ENCODE measurements around the gene SPOPL. TPM values are rescaled to one million over a fixed set of nuclear protein-coding genes. Genes with fewer than 3 reads are reported as not detected.

SPOPL gene
- total and polyA plus RNA-seq, 9 of the 15 experiments (the other 6 are each of a cell fraction or from before 2014, with no cell fraction given), result 0.53 to 6.1 (median 4.1) TPM

GRCh38 chr2:138536302-138536701, 34.7 kb downstream of the SPOPL start:
- DNase-seq (ENCODE audit: extremely low read depth in 1 of 4, low spot score in 3 of 4), result no peak
- 75% methylated on average over 1 of the region's 2 CpGs for WGBS (ENCODE audit: insufficient coverage, low coverage, missing lambda C conversion rate)
- H3K36me3 ChIP-seq (ENCODE audit: control insufficient read depth, insufficient read depth, low read length), result 0 out of 3 replicates have a peak, but pooled peaks cover 7% of the 10 kb centered on the region
- peaks cover 0 to 4% of the 10 kb centered on the region in 2 experiments; a peak in 2 of 5 replicates for H3K4me1 ChIP-seq (replicated peaks in 1 of 2; ENCODE audit: control insufficient read depth in 2 of 2, insufficient read depth in 2 of 2, low read length in 2 of 2)
- peaks cover 12% of the 10 kb centered on the region for H3K9me3 ChIP-seq (replicated peaks; ENCODE audit: control insufficient read depth, insufficient read depth, low read depth, low read length)
- no peak overlapping the region for H3K4me2 ChIP-seq (ENCODE audit: insufficient read depth, low read length)
- in situ Hi-C loops (cut with MboI), result no loop called here
- no peak for ATAC-seq
- peaks cover 22% of the 10 kb centered on the region for H3K79me2 ChIP-seq (ENCODE audit: control insufficient read depth, insufficient read depth, low read length)
- H4K20me1 ChIP-seq (replicated peaks; ENCODE audit: control insufficient read depth, insufficient read depth, low read length), result no peaks in the 10 kb centered on the region
- no peak overlapping the region for H2AFZ ChIP-seq (ENCODE audit: low read depth, low read length)
- intact Hi-C loops (cut with micrococcal nuclease), result no loop called here
- no peak overlapping the region for H3K9ac ChIP-seq (ENCODE audit: insufficient read depth in 1 of 2, low read depth in 2 of 2, low read length in 2 of 2)
- H3K4me3 ChIP-seq, result no peak overlapping the region
- H3K27me3 ChIP-seq (ENCODE audit: control insufficient read depth in 2 of 2, insufficient read depth in 2 of 2, low read length in 2 of 2), result no peaks in the 10 kb centered on the region
- POLR2A ChIA-PET, result no interaction called here
- no peaks in the 10 kb centered on the region for H3K9me1 ChIP-seq (ENCODE audit: control insufficient read depth, insufficient read depth, low read length)
- BruUV-seq (replicated peaks), result no TSS peak
- no peak overlapping the region for H3K27ac ChIP-seq (ENCODE audit: extremely low read depth, low read depth, low read length)
- CTCF ChIA-PET (ENCODE audit: low intra/inter-chr PET ratio), result no interaction called here
- FAIRE-seq, result no peak
- TF ChIP-seq ZNF253 (CRISPR knock-in tag; conservative IDR thresholded peaks at IDR 0.05) (no peak), TEAD4 (IDR thresholded peaks at IDR 0.05; ENCODE audit: low read length) (no peak), TEAD4 (CRISPR knock-in tag; IDR thresholded peaks at IDR 0.05; ENCODE audit: borderline replicate concordance) (no peak), STAT5A (IDR thresholded peaks at IDR 0.05; ENCODE audit: borderline replicate concordance, low read length) (no peak), ZFPM2 (CRISPR knock-in tag; IDR thresholded peaks at IDR 0.05) (no peak), ARID4B (CRISPR knock-in tag; IDR thresholded peaks at IDR 0.05) (no peak), ZNF695 (CRISPR knock-in tag; IDR thresholded peaks at IDR 0.05) (no peak), ZNF41 (CRISPR knock-in tag; conservative IDR thresholded peaks at IDR 0.05) (no peak), ZNF592 (IDR thresholded peaks at IDR 0.05) (no peak), RBM14 (IDR thresholded peaks at IDR 0.05; ENCODE audit: borderline replicate concordance, insufficient read depth, low read depth, low read length) (no peak), ZNF316 (IDR thresholded peaks at IDR 0.05) (peak; percentile 55; the same call in 1 of the 2 replicates), MAFG (tag; conservative IDR thresholded peaks at IDR 0.05) (0 out of 2 replicates have a peak, but pooled peaks have one; percentile 24), MXI1 (IDR thresholded peaks at IDR 0.05; ENCODE audit: low read depth, low read length) (no peak)
- TF ChIP-seq, protein P1, sequence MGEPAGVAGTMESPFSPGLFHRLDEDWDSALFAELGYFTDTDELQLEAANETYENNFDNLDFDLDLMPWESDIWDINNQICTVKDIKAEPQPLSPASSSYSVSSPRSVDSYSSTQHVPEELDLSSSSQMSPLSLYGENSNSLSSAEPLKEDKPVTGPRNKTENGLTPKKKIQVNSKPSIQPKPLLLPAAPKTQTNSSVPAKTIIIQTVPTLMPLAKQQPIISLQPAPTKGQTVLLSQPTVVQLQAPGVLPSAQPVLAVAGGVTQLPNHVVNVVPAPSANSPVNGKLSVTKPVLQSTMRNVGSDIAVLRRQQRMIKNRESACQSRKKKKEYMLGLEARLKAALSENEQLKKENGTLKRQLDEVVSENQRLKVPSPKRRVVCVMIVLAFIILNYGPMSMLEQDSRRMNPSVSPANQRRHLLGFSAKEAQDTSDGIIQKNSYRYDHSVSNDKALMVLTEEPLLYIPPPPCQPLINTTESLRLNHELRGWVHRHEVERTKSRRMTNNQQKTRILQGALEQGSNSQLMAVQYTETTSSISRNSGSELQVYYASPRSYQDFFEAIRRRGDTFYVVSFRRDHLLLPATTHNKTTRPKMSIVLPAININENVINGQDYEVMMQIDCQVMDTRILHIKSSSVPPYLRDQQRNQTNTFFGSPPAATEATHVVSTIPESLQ (CRISPR knock-in tag; IDR thresholded peaks at IDR 0.05), result no peak
